Measurements from ENCODE around the gene SH3BP2.

The SH3BP2 gene

GRCh38 chr4:2783790-2784189, 9.1 kb upstream of the SH3BP2 start:
- peaks cover 22% of the 10 kb centered on the region for H3K9me3 Mint-ChIP-seq
- DNase-seq (no peak), ATAC-seq (no peak)
- no peak overlapping the region for H3K4me3 Mint-ChIP-seq
- no peaks in the 10 kb centered on the region for H3K27me3 Mint-ChIP-seq
- H3K4me1 Mint-ChIP-seq: peaks cover 46% of the 10 kb centered on the region
- H3K36me3 Mint-ChIP-seq (ENCODE audit: low read depth): peaks cover 6% of the 10 kb centered on the region
- no peak overlapping the region for H3K27ac Mint-ChIP-seq

GRCh38 chr4:2785613-2786012, 7.3 kb upstream of the SH3BP2 start:
- ATAC-seq (peak; percentile 34), DNase-seq (no peak)
- Mint-ChIP-seq H3K27ac (peak overlapping the region; percentile 92), H3K9me3 (peaks cover 22% of the 10 kb centered on the region), H3K4me1 (peaks cover 54% of the 10 kb centered on the region), H3K27me3 (no peaks in the 10 kb centered on the region), H3K4me3 (no peak overlapping the region), H3K36me3 (ENCODE audit: low read depth) (peaks cover 6% of the 10 kb centered on the region)

GRCh38 chr4:2786152-2786671, 6.7 kb upstream of the SH3BP2 start:
- H3K36me3 Mint-ChIP-seq (ENCODE audit: low read depth): peaks cover 4% of the 10 kb centered on the region
- peaks cover 55% of the 10 kb centered on the region for H3K4me1 Mint-ChIP-seq
- peak; percentile 75 for DNase-seq
- peak overlapping the region; percentile 92 for H3K27ac Mint-ChIP-seq
- no peaks in the 10 kb centered on the region for H3K27me3 Mint-ChIP-seq
- H3K4me3 Mint-ChIP-seq: no peak overlapping the region
- ATAC-seq: peak; percentile 80
- peaks cover 22% of the 10 kb centered on the region for H3K9me3 Mint-ChIP-seq

GRCh38 chr4:2786794-2787229, 6.1 kb upstream of the SH3BP2 start:
- Mint-ChIP-seq H3K9me3 (peaks cover 21% of the 10 kb centered on the region), H3K4me1 (peaks cover 55% of the 10 kb centered on the region), H3K36me3 (ENCODE audit: low read depth) (peaks cover 4% of the 10 kb centered on the region), H3K27me3 (no peaks in the 10 kb centered on the region), H3K4me3 (no peak overlapping the region), H3K27ac (peak overlapping the region; percentile 92)
- ATAC-seq (peak; percentile 3), DNase-seq (no peak)

- ATAC-seq (peak; percentile 27), DNase-seq (peak; percentile 66)
- H3K9me3 Mint-ChIP-seq: peaks cover 17% of the 10 kb centered on the region
- peak overlapping the region; percentile 92 for H3K27ac Mint-ChIP-seq
- peaks cover 60% of the 10 kb centered on the region for H3K4me1 Mint-ChIP-seq
- H3K4me3 Mint-ChIP-seq: no peak overlapping the region
- H3K27me3 Mint-ChIP-seq: no peaks in the 10 kb centered on the region
- peaks cover 4% of the 10 kb centered on the region for H3K36me3 Mint-ChIP-seq (ENCODE audit: low read depth)
These were observed 5.4 kb upstream of the SH3BP2 start for GRCh38 chr4:2787230-2788100.

GRCh38 chr4:2788101-2788500, 4.8 kb upstream of the SH3BP2 start:
- ATAC-seq: no peak
- Mint-ChIP-seq H3K9me3 (peaks cover 11% of the 10 kb centered on the region), H3K4me1 (peaks cover 60% of the 10 kb centered on the region), H3K36me3 (ENCODE audit: low read depth) (peaks cover 4% of the 10 kb centered on the region), H3K4me3 (no peak overlapping the region), H3K27ac (peak overlapping the region; percentile 92), H3K27me3 (no peaks in the 10 kb centered on the region)
- DNase-seq: no peak

- Mint-ChIP-seq H3K27me3 (no peaks in the 10 kb centered on the region), H3K36me3 (ENCODE audit: low read depth) (peaks cover 4% of the 10 kb centered on the region), H3K27ac (no peak overlapping the region), H3K4me1 (peaks cover 61% of the 10 kb centered on the region), H3K4me3 (no peak overlapping the region), H3K9me3 (peaks cover 8% of the 10 kb centered on the region)
- ATAC-seq (no peak), DNase-seq (no peak)
These were observed 4.3 kb upstream of the SH3BP2 start for GRCh38 chr4:2788532-2789103.

- H3K27me3 Mint-ChIP-seq: no peaks in the 10 kb centered on the region
- peaks cover 4% of the 10 kb centered on the region for H3K36me3 Mint-ChIP-seq (ENCODE audit: low read depth)
- peaks cover 4% of the 10 kb centered on the region for H3K9me3 Mint-ChIP-seq
- peaks cover 62% of the 10 kb centered on the region for H3K4me1 Mint-ChIP-seq
- no peak overlapping the region for H3K4me3 Mint-ChIP-seq
- ATAC-seq (no peak), DNase-seq (no peak)
- H3K27ac Mint-ChIP-seq: peak overlapping the region; percentile 59
These were observed 3.5 kb upstream of the SH3BP2 start for GRCh38 chr4:2789351-2789750.

- Mint-ChIP-seq H3K4me1 (peaks cover 63% of the 10 kb centered on the region), H3K27me3 (no peaks in the 10 kb centered on the region), H3K9me3 (peaks cover 3% of the 10 kb centered on the region), H3K36me3 (ENCODE audit: low read depth) (peaks cover 2% of the 10 kb centered on the region), H3K4me3 (no peak overlapping the region), H3K27ac (no peak overlapping the region)
- ATAC-seq (no peak), DNase-seq (no peak)
These were observed 2.9 kb upstream of the SH3BP2 start for GRCh38 chr4:2789793-2790582.

- Mint-ChIP-seq H3K4me3 (no peak overlapping the region), H3K27me3 (no peaks in the 10 kb centered on the region), H3K36me3 (ENCODE audit: low read depth) (no peaks in the 10 kb centered on the region), H3K9me3 (no peaks in the 10 kb centered on the region), H3K4me1 (peaks cover 61% of the 10 kb centered on the region), H3K27ac (no peak overlapping the region)
- ATAC-seq: no peak
- DNase-seq: no peak
These were observed 2.0 kb upstream of the SH3BP2 start for GRCh38 chr4:2790583-2791517.

- Mint-ChIP-seq H3K27me3 (no peaks in the 10 kb centered on the region), H3K9me3 (no peaks in the 10 kb centered on the region), H3K4me1 (peaks cover 56% of the 10 kb centered on the region), H3K4me3 (no peak overlapping the region), H3K27ac (no peak overlapping the region), H3K36me3 (ENCODE audit: low read depth) (no peaks in the 10 kb centered on the region)
- no peak for DNase-seq
- no peak for ATAC-seq
These were observed 1.1 kb upstream of the SH3BP2 start for GRCh38 chr4:2791518-2792395.

GRCh38 chr4:2792396-2792710, 532 bp upstream of the SH3BP2 start:
- H3K9me3 Mint-ChIP-seq: no peaks in the 10 kb centered on the region
- no peak overlapping the region for H3K4me3 Mint-ChIP-seq
- no peaks in the 10 kb centered on the region for H3K27me3 Mint-ChIP-seq
- ATAC-seq (no peak), DNase-seq (no peak)
- H3K27ac Mint-ChIP-seq: no peak overlapping the region
- H3K4me1 Mint-ChIP-seq: peaks cover 54% of the 10 kb centered on the region
- H3K36me3 Mint-ChIP-seq (ENCODE audit: low read depth): no peaks in the 10 kb centered on the region

All from activated naive CD8-positive, alpha-beta T cell treated with anti-CD3 and anti-CD28 coated beads, Interleukin-2, amount 50 U/mL, for 24 hours (primary cell).